ENCODE measurements around the gene ZCCHC14. TPM values are rescaled to one million over a fixed set of nuclear protein-coding genes. Genes with fewer than 3 reads are reported as not detected.

ZCCHC14 gene
- total and polyA plus RNA-seq, 8 donors: 23.4 to 38.7 (median 31.4) TPM

DNA sequence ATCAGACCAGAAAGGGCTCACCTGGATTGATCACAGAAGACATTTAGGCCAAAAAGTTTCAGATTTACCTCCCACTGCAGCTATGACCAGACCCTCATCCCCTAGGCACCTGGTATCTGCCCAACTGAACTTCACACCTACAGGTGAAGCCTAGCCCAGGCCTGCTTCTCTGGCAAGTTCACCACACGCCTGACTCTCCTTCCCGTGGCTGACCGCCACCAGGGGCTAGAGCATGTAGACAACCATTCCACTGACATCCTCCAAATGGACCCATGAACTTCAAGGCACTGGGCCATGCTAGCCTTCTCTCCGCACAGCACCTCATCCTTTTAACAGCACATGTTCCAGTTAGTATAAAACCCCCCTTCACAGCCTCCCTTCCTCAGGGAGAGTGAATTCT is 18.8 kb downstream of the ZCCHC14 start:
- no peak for ATAC-seq
- H3K4me1 ChIP-seq: peaks cover 9 to 37% of the 10 kb centered on the region in 2 donors
- no peak overlapping the region for H3K4me3 ChIP-seq
- peaks cover 0 to 6% of the 10 kb centered on the region in 2 donors for H3K36me3 ChIP-seq
- H3K27me3 ChIP-seq: no peaks in the 10 kb centered on the region
- TF ChIP-seq, protein P1, sequence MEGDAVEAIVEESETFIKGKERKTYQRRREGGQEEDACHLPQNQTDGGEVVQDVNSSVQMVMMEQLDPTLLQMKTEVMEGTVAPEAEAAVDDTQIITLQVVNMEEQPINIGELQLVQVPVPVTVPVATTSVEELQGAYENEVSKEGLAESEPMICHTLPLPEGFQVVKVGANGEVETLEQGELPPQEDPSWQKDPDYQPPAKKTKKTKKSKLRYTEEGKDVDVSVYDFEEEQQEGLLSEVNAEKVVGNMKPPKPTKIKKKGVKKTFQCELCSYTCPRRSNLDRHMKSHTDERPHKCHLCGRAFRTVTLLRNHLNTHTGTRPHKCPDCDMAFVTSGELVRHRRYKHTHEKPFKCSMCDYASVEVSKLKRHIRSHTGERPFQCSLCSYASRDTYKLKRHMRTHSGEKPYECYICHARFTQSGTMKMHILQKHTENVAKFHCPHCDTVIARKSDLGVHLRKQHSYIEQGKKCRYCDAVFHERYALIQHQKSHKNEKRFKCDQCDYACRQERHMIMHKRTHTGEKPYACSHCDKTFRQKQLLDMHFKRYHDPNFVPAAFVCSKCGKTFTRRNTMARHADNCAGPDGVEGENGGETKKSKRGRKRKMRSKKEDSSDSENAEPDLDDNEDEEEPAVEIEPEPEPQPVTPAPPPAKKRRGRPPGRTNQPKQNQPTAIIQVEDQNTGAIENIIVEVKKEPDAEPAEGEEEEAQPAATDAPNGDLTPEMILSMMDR (IDR thresholded peaks at IDR 0.05): no peak
- intact Hi-C loops (cut with DNase I): no loop called here
- H3K27ac ChIP-seq: no peak overlapping the region
- H3K9me3 ChIP-seq: no peaks in the 10 kb centered on the region
- DNase-seq: no peak

DNA sequence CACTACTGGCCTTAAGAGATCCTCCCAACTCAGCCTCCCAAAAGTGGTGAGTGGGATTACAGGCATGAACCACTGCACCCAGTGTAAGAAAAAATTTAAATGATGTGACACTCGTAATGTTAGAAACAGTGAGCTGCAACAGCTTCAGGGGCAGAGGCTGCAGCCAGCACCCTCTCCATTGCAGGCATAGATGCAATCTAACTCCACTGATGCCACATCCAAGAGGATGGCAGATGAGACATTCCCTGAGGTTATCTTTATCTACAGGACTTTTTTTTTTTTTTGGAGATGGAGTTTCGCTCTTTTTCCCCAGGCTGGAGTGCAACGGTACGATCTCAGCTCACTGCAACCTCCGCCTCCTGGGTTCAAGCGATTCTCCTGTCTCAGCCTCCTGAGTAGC is 19.9 kb downstream of the ZCCHC14 start:
- Histone ChIP-seq H3K4me3 (no peak overlapping the region), H3K27ac (no peak overlapping the region), H3K4me1 (peaks cover 9 to 41% of the 10 kb centered on the region in 2 donors), H3K9me3 (no peaks in the 10 kb centered on the region), H3K36me3 (peaks cover 0 to 6% of the 10 kb centered on the region in 2 donors), H3K27me3 (no peaks in the 10 kb centered on the region)
- no peak for ATAC-seq
- intact Hi-C loops (cut with DNase I): no loop called here
- no peak for DNase-seq
- TF ChIP-seq, protein P1 (IDR thresholded peaks at IDR 0.05): no peak

DNA sequence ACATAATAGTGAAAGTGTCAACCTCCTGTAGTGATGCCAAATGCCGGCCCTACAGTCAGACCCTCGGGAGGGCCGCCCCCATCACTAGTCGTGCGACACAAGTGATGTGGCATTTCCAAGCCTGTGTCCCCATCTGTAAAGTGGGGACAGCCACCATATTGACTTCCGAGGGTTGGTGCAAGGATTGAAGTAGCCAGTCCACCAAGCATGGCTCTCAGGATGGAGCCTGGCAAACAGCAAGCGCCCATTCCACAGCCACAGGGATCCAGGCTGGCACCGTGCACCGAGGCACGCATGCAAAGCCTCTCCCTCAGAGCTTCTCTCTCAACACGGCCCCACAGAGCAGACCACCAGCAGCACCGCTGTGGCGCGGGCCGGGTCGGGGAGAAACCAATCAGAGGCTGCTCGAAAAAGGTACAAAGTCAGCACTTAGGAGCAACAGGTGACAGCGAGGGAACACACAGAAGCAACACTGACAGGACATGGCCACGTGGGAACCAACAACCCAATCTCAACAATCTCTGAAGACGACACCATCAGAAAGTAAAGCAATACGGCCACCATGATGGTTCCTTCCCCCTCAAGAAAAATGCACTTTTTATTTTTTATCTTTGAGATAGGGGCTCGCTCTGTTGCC is 20.6 kb downstream of the ZCCHC14 start:
- peak overlapping the region in 1 of 2 donors; percentile 77 for H3K27ac ChIP-seq
- TF ChIP-seq, protein P1 (IDR thresholded peaks at IDR 0.05): no peak

DNA sequence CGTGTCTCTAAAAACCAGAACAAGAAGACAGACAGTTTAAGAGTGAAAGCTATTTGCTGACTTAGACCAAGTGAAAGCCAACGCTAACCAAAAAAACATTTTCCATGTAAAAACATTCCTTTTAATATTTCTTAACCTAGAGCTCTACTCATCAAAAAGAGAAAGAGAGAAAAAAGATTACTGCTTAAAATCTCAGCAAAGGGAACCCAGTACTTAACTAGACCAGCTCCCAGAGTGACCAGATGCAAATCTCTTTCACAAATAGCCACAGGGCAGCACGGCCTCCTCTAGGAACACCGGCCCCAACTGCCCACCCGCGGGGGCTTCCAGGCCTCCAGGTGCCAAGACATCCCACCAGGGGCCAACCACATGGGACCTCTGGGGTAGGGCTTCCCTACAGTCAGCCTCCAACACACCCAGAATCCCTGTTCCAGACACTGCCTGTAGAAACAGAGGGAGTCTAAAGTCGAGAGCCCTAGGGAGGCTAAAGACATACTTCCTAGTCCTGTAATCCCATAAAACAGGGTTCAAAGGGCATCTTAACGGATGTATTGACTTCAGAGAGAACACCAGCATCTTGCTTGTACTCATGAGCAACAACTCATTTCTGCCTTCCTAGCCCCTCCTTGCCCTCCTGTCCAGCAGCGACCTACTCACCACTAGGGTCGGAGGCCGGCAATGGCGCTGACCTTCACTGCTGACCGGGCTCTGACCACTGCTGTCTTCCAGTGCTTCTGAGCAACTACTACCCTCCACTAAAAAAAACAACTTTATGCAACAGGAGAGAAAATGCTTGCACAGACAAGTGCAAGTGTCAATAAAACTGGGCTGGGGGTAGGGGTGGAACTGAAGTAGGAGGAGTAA is 21.3 kb downstream of the ZCCHC14 start:
- intact Hi-C loops (cut with DNase I): no loop called here
- TF ChIP-seq, protein P1 (IDR thresholded peaks at IDR 0.05): no peak
- Histone ChIP-seq H3K36me3 (peaks cover 0 to 6% of the 10 kb centered on the region in 2 donors), H3K4me1 (peaks cover 11 to 51% of the 10 kb centered on the region in 2 donors), H3K9me3 (no peaks in the 10 kb centered on the region), H3K4me3 (no peak overlapping the region), H3K27me3 (no peaks in the 10 kb centered on the region), H3K27ac (peak overlapping the region; percentile 50 to 77)
- DNase-seq (no peak), ATAC-seq (peak; percentile 14)

More for the DNA sequence above, 20.6 kb downstream of the ZCCHC14 start:
- intact Hi-C loops (cut with DNase I): no loop called here
- no peak for ATAC-seq
- Histone ChIP-seq H3K27me3 (no peaks in the 10 kb centered on the region), H3K4me3 (no peak overlapping the region), H3K9me3 (no peaks in the 10 kb centered on the region), H3K4me1 (peaks cover 9 to 45% of the 10 kb centered on the region in 2 donors), H3K36me3 (peaks cover 0 to 6% of the 10 kb centered on the region in 2 donors)
- DNase-seq: no peak

DNA sequence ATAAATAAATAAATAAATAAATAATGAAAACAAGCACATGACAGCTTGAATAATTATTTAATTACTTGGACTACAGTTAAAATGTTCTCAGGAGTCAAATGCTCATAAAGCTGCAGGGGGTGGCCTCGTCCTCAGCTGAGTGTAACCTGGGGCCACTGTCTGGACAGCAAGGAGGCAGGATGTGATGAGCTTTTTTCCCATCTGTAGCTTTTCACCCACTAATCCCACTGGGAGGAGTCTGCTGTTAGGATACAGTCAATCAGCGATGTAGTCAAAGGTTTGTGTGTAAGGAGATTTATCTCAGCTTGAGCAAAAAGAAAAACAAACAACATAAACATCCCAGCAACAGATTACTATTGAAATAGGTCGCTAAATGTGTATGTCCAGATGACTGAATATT is 22.5 kb downstream of the ZCCHC14 start:
- H3K4me3 ChIP-seq: no peak overlapping the region
- H3K27ac ChIP-seq: no peak overlapping the region
- DNase-seq (no peak), ATAC-seq (no peak)
- intact Hi-C loops (cut with DNase I): no loop called here
- TF ChIP-seq, protein P1 (IDR thresholded peaks at IDR 0.05): no peak
- peaks cover 22 to 53% of the 10 kb centered on the region in 2 donors for H3K4me1 ChIP-seq
- H3K9me3 ChIP-seq: no peaks in the 10 kb centered on the region
- H3K27me3 ChIP-seq: no peaks in the 10 kb centered on the region
- H3K36me3 ChIP-seq: peaks cover 0 to 6% of the 10 kb centered on the region in 2 donors
